ENCODE measurements around the gene LRRC36. TPM values are rescaled to one million over a fixed set of nuclear protein-coding genes. Genes with fewer than 3 reads are reported as not detected.

Gene LRRC36
- total and polyA plus RNA-seq, 2 of the 8 experiments (the other 6 are each of a cell fraction or from before 2014, with no cell fraction given) = 0.15 TPM; not detected in 1

DNA sequence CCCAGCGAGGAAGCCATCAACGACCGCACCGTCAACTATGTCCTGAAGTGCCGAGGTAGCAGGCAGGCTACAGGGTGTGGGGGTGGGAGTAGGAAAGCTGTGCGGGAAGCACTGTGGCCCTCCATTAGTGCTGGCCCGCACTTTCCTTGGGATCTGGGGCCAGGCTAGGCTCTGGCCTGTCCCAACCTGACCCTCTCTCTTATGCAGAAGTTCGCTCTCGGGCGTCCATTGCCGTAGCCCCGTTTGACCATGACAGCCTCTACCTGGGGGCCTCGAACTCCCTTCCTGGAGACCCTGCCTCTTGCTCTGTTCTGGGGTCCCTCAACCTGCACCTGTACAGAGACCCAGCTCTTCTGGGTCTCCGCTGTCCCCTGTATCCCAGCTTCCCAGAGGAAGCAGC lies 38.7 kb upstream of the LRRC36 start:
- Histone ChIP-seq H3K9me3 (ENCODE audit: insufficient read depth in 2 of 2, low read depth in 1 of 2, low read length in 1 of 2) (no peaks in the 10 kb centered on the region), H3K27ac (ENCODE audit: low read depth, low read length) (no peak overlapping the region), H3K36me3 (ENCODE audit: control insufficient read depth in 2 of 4, insufficient read depth in 4 of 4, low read length in 3 of 4) (no peaks in the 10 kb centered on the region), H2AFZ (ENCODE audit: low read length) (no peak overlapping the region), H2BK12ac (ENCODE audit: low read depth, low read length) (no peak overlapping the region), H3K23me2 (ENCODE audit: low read depth, low read length) (no peaks in the 10 kb centered on the region), H3K4me2 (ENCODE audit: insufficient read depth in 1 of 2, low read depth in 2 of 2, low read length in 2 of 2) (no peak overlapping the region), H3K4me1 (replicated peaks in 1 of 4; ENCODE audit: control insufficient read depth in 3 of 4, insufficient read depth in 4 of 4, low read length in 3 of 4) (peaks cover 0 to 2% (median 0%) of the 10 kb centered on the region in 4 experiments; a peak in 1 of 7 replicates), H3K23ac (ENCODE audit: insufficient read length) (no peak overlapping the region), H2BK20ac (ENCODE audit: low read length) (no peak overlapping the region), H3K9ac (replicated peaks in 1 of 4; ENCODE audit: extremely low read depth in 1 of 4, low read depth in 3 of 4, low read length in 3 of 4) (no peak overlapping the region), H3K14ac (ENCODE audit: insufficient read length) (no peak overlapping the region), H3K56ac (replicated peaks; ENCODE audit: insufficient read length, low read depth, low read length) (no peak overlapping the region), H4K5ac (ENCODE audit: insufficient read length, low read depth, low read length) (no peak overlapping the region), H3K79me2 (ENCODE audit: control insufficient read depth in 1 of 2, insufficient read depth in 2 of 2, low read length in 2 of 2) (no peaks in the 10 kb centered on the region), H4K20me1 (replicated peaks in 1 of 2; ENCODE audit: control insufficient read depth in 1 of 2, insufficient read depth in 2 of 2, low read length in 2 of 2) (peaks cover 2 to 9% of the 10 kb centered on the region in 2 experiments), H3K27me3 (replicated peaks in 1 of 4; ENCODE audit: control insufficient read depth in 3 of 4, extremely low read depth in 1 of 4, insufficient read depth in 3 of 4, low read length in 3 of 4) (no peaks in the 10 kb centered on the region; a peak in 3 of 7 replicates), H4K8ac (ENCODE audit: extremely low read depth, insufficient read depth, low read length) (no peak overlapping the region), H3K4me3 (ENCODE audit: extremely low read depth in 1 of 4, insufficient read depth in 2 of 4, low read depth in 3 of 4, low read length in 4 of 4) (no peak overlapping the region), H2BK5ac (ENCODE audit: low read depth, low read length) (no peak overlapping the region), H3K79me1 (ENCODE audit: low read depth, low read length) (no peaks in the 10 kb centered on the region), H2AK5ac (ENCODE audit: low read depth, low read length) (no peak overlapping the region), H2BK15ac (ENCODE audit: low read length) (no peak overlapping the region), H3K18ac (ENCODE audit: extremely low read depth, low read length) (no peak overlapping the region), H2BK120ac (replicated peaks; ENCODE audit: low read depth, low read length) (no peak overlapping the region), H4K91ac (replicated peaks; ENCODE audit: insufficient read length, low read length) (no peak overlapping the region), H3K4ac (replicated peaks; ENCODE audit: insufficient read length, low read depth, low read length) (no peak overlapping the region)
- ChIA-PET POLR2A (ENCODE audit: partially characterized antibody) (no interaction called here), CTCF (ENCODE audit: partially characterized antibody) (interaction anchor here (0.7 to 10.5 kb wide), 10 partner anchors 9 to 313 kb away, joined by 3 to 217 read pairs (median 4); partner anchors contain the start of gene TPPP3)
- WGBS, 2 experiments (ENCODE audit: extremely low coverage in 1 of 2, insufficient coverage in 1 of 2, insufficient read length in 1 of 2, insufficient replicate concordance in 2 of 2, low coverage in 1 of 2, low lambda C conversion rate in 2 of 2, missing lambda C conversion rate in 1 of 2) = 93% methylated on average over 13 of the region's 14 CpGs; no CpG with 5 or more reads in 1 of the 2 experiments
- no peak for DNase-seq (ENCODE audit: low read depth in 1 of 2, low spot score in 2 of 2)
- no peak for FAIRE-seq
- TF ChIP-seq, protein P1, sequence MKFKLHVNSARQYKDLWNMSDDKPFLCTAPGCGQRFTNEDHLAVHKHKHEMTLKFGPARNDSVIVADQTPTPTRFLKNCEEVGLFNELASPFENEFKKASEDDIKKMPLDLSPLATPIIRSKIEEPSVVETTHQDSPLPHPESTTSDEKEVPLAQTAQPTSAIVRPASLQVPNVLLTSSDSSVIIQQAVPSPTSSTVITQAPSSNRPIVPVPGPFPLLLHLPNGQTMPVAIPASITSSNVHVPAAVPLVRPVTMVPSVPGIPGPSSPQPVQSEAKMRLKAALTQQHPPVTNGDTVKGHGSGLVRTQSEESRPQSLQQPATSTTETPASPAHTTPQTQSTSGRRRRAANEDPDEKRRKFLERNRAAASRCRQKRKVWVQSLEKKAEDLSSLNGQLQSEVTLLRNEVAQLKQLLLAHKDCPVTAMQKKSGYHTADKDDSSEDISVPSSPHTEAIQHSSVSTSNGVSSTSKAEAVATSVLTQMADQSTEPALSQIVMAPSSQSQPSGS (IDR thresholded peaks at IDR 0.05; ENCODE audit: low read length) = no peak
- TF ChIP-seq HDAC2 (IDR thresholded peaks at IDR 0.05; ENCODE audit: borderline replicate concordance in 1 of 2, low read depth in 2 of 2, low read length in 2 of 2) (no peak), TEAD4 (IDR thresholded peaks at IDR 0.05; ENCODE audit: low read depth, low read length) (no peak), ZNF274 (IDR thresholded peaks at IDR 0.05; ENCODE audit: borderline replicate concordance, extremely low read depth, low read length) (no peak), SAP30 (IDR thresholded peaks at IDR 0.05; ENCODE audit: insufficient read depth, insufficient replicate concordance, low read length) (no peak)
